ENCODE data around the gene SMLR1. TPM values are rescaled to one million over a fixed set of nuclear protein-coding genes. Genes with fewer than 3 reads are reported as not detected.

The SMLR1 gene
- total RNA-seq, 1 experiment from 2014 or later: not detected

DNA sequence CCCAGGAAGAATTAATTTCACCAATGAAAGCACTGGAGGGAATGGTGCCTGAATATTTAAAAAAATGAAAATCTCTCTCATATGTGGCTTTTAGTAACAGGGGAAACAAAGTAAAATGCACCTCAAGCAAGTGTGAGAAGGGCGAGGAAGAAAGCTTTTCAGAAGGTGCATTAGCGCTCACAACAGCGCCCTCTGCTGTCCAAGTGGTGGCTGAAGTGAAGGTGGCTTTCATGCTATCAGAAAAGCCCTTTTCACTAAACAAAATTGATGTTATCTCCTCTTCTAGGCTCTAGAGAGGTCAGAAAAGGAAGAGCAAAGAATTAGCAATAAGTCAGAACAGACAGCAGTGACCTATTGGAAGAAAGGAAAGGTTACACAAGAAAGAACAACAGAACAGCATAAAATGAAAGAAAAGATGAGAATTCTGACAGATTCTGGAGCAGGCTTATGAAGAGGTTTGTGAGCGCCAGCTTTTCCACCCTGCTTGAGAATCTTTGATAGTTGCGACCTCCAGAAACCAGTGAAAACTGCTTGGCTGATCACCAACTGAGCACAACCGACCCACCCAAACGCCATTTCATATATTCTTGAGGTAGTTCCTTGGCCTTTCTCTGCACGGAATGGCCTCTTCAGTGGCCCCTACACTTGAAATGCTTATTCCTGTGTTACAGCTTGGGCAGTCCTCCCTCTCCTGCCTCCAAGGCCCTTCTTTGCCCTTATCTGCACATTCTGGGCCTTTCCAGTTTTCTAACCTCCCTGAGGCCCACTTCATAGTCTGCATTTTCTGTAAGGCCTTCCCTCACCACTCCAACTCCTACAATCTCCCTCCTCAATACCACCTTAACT lies 45.3 kb downstream of the SMLR1 start:
- no peaks in the 10 kb centered on the region for H3K79me2 ChIP-seq (ENCODE audit: low read length)
- no peaks in the 10 kb centered on the region for H3K9me3 ChIP-seq (ENCODE audit: low read length)
- H3K4me3 ChIP-seq (ENCODE audit: low read length): no peak overlapping the region
- H2AFZ ChIP-seq (ENCODE audit: low read length): no peak overlapping the region
- intact Hi-C loops (cut with micrococcal nuclease): no loop called here
- H3F3A ChIP-seq (ENCODE audit: low read length, unreplicated experiment): no peaks in the 10 kb centered on the region
- H3K27me3 ChIP-seq (ENCODE audit: low read length): no peaks in the 10 kb centered on the region
- ChIA-PET CTCF (no interaction called here), POLR2A (ENCODE audit: unreplicated experiment) (interaction anchor here (0.6 kb wide), 1 partner anchor 12 kb away, joined by 3 read pairs; no protein-coding TSS in a partner anchor)
- no peak overlapping the region for H3K27ac ChIP-seq (ENCODE audit: low read length)
- no peak overlapping the region for H3K9ac ChIP-seq (ENCODE audit: low read length)
- DNase-seq: peak; percentile 66
- H3K4me2 ChIP-seq (ENCODE audit: low read length): no peak overlapping the region
- TF ChIP-seq EZH2 (IDR thresholded peaks at IDR 0.05; ENCODE audit: low read length, unreplicated experiment) (no peak), EZH2phosphoT487 (IDR thresholded peaks at IDR 0.05; ENCODE audit: borderline replicate concordance, low read length) (no peak)
- TF ChIP-seq, protein P1, sequence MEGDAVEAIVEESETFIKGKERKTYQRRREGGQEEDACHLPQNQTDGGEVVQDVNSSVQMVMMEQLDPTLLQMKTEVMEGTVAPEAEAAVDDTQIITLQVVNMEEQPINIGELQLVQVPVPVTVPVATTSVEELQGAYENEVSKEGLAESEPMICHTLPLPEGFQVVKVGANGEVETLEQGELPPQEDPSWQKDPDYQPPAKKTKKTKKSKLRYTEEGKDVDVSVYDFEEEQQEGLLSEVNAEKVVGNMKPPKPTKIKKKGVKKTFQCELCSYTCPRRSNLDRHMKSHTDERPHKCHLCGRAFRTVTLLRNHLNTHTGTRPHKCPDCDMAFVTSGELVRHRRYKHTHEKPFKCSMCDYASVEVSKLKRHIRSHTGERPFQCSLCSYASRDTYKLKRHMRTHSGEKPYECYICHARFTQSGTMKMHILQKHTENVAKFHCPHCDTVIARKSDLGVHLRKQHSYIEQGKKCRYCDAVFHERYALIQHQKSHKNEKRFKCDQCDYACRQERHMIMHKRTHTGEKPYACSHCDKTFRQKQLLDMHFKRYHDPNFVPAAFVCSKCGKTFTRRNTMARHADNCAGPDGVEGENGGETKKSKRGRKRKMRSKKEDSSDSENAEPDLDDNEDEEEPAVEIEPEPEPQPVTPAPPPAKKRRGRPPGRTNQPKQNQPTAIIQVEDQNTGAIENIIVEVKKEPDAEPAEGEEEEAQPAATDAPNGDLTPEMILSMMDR (conservative IDR thresholded peaks at IDR 0.05; ENCODE audit: low read depth, low read length): peak; percentile 91
- no peaks in the 10 kb centered on the region for H3K36me3 ChIP-seq (ENCODE audit: low read depth, low read length)
- H3K9me2 ChIP-seq (replicated peaks; ENCODE audit: low read length): no peaks in the 10 kb centered on the region
- peak; percentile 58 for ATAC-seq
- H4K20me1 ChIP-seq (ENCODE audit: low read length): no peaks in the 10 kb centered on the region
- BruUV-seq (replicated peaks): no TSS peak
- H3K4me1 ChIP-seq (ENCODE audit: insufficient read depth, low read length): no peaks in the 10 kb centered on the region

DNA sequence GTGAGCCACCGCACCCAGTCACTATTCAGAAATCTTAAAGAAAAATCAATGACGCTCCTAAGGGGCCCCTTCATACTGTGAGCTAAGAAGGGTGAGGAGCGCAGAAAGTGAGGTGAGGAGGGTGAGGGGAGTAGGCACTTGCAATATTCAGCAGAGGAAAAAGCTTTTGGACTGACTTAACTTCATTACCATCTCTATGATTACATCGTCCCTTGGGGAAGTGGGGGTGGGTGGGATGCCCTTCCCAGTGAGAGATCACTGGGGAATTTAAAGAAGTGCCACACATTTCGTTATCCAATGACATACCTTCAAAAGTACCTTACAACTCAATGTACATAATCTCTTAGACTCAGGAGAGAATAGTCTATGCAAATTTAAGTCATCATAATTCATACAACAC lies 46.5 kb downstream of the SMLR1 start:
- BruUV-seq (replicated peaks): no TSS peak
- intact Hi-C loops (cut with micrococcal nuclease): no loop called here
- no peaks in the 10 kb centered on the region for H3K9me3 ChIP-seq (ENCODE audit: low read length)
- no peak overlapping the region for H3K27ac ChIP-seq (ENCODE audit: low read length)
- H3K36me3 ChIP-seq (ENCODE audit: low read depth, low read length): no peaks in the 10 kb centered on the region
- no peak overlapping the region for H3K9ac ChIP-seq (ENCODE audit: low read length)
- H3K4me2 ChIP-seq (ENCODE audit: low read length): no peak overlapping the region
- TF ChIP-seq EZH2 (IDR thresholded peaks at IDR 0.05; ENCODE audit: low read length, unreplicated experiment) (no peak), EZH2phosphoT487 (IDR thresholded peaks at IDR 0.05; ENCODE audit: borderline replicate concordance, low read length) (no peak)
- TF ChIP-seq, protein P1 (conservative IDR thresholded peaks at IDR 0.05; ENCODE audit: low read depth, low read length): no peak
- no peaks in the 10 kb centered on the region for H3K79me2 ChIP-seq (ENCODE audit: low read length)
- H3K27me3 ChIP-seq (ENCODE audit: low read length): no peaks in the 10 kb centered on the region
- DNase-seq (no peak), ATAC-seq (no peak)
- no peak overlapping the region for H2AFZ ChIP-seq (ENCODE audit: low read length)
- no peaks in the 10 kb centered on the region for H3K4me1 ChIP-seq (ENCODE audit: insufficient read depth, low read length)
- no peaks in the 10 kb centered on the region for H4K20me1 ChIP-seq (ENCODE audit: low read length)
- no peaks in the 10 kb centered on the region for H3F3A ChIP-seq (ENCODE audit: low read length, unreplicated experiment)
- ChIA-PET POLR2A (ENCODE audit: unreplicated experiment) (no interaction called here), CTCF (no interaction called here)
- H3K4me3 ChIP-seq (ENCODE audit: low read length): no peak overlapping the region
- no peaks in the 10 kb centered on the region for H3K9me2 ChIP-seq (replicated peaks; ENCODE audit: low read length)

DNA sequence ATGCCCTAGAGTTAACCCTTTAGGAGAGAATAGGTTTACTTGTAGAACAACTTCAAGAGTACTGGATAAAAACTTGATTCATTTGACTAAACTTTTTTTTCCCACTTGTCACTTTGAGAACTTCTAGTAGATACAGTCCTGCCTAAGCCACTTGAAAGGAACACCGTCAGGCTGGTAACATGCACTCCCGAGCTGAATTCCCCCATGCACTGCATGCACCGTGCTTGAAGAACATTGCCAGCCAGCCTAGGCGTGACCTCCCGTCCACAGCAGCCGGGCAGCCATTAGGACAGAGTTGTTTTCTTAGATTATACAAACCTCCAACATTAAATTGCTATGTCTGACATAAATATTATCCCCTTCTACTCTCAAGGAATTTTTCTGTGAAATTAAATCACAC lies 52.6 kb downstream of the SMLR1 start:
- H3K79me2 ChIP-seq (ENCODE audit: low read length): no peaks in the 10 kb centered on the region
- intact Hi-C loops (cut with micrococcal nuclease): no loop called here
- no peaks in the 10 kb centered on the region for H3K9me3 ChIP-seq (ENCODE audit: low read length)
- no peaks in the 10 kb centered on the region for H4K20me1 ChIP-seq (ENCODE audit: low read length)
- H3K27ac ChIP-seq (ENCODE audit: low read length): no peak overlapping the region
- POLR2A ChIA-PET (ENCODE audit: unreplicated experiment): no interaction called here
- H3K4me2 ChIP-seq (ENCODE audit: low read length): no peak overlapping the region
- no peak overlapping the region for H2AFZ ChIP-seq (ENCODE audit: low read length)
- DNase-seq (no peak), ATAC-seq (no peak)
- no peaks in the 10 kb centered on the region for H3K36me3 ChIP-seq (ENCODE audit: low read depth, low read length)
- no peaks in the 10 kb centered on the region for H3K9me2 ChIP-seq (replicated peaks; ENCODE audit: low read length)
- no peaks in the 10 kb centered on the region for H3K27me3 ChIP-seq (ENCODE audit: low read length)
- no peak overlapping the region for H3K4me3 ChIP-seq (ENCODE audit: low read length)
- BruUV-seq (replicated peaks): no TSS peak
- TF ChIP-seq EZH2phosphoT487 (IDR thresholded peaks at IDR 0.05; ENCODE audit: borderline replicate concordance, low read length) (no peak), EZH2 (IDR thresholded peaks at IDR 0.05; ENCODE audit: low read length, unreplicated experiment) (no peak)
- TF ChIP-seq, protein P1 (conservative IDR thresholded peaks at IDR 0.05; ENCODE audit: low read depth, low read length): no peak
- H3K4me1 ChIP-seq (ENCODE audit: insufficient read depth, low read length): 0 out of 2 replicates have a peak, but pooled peaks cover 4% of the 10 kb centered on the region
- H3K9ac ChIP-seq (ENCODE audit: low read length): no peak overlapping the region
- no peaks in the 10 kb centered on the region for H3F3A ChIP-seq (ENCODE audit: low read length, unreplicated experiment)
- CTCF ChIA-PET: no interaction called here

Measured in PC-3 (cell line).